Neural progenitor cell (in vitro differentiated cells): Measurements from ENCODE around the gene ANKFY1.

Experiments
- EZH2 ChIP-seq: fragments of 200-600 bp; sonication (generic); IDR thresholded peaks from 2 replicates; pipeline ENCODE4 v1.6.1; 2017; ENCODE audit warnings: antibody characterized with exemption, mild to moderate bottlenecking, moderate library complexity
- EZH2phosphoT487 ChIP-seq: fragments of 200-600 bp; sonication (generic); IDR thresholded peaks from 2 replicates; pipeline ENCODE4 v1.6.1; 2017; ENCODE audit warnings: antibody characterized with exemption
- TF ChIP-seq, protein P1 (sequence below): fragments of 200-600 bp; sonication (generic); IDR thresholded peaks from 2 replicates; pipeline ENCODE4 v1.5.1; 2017; ENCODE audit warnings: antibody characterized with exemption, mild to moderate bottlenecking

DNA sequence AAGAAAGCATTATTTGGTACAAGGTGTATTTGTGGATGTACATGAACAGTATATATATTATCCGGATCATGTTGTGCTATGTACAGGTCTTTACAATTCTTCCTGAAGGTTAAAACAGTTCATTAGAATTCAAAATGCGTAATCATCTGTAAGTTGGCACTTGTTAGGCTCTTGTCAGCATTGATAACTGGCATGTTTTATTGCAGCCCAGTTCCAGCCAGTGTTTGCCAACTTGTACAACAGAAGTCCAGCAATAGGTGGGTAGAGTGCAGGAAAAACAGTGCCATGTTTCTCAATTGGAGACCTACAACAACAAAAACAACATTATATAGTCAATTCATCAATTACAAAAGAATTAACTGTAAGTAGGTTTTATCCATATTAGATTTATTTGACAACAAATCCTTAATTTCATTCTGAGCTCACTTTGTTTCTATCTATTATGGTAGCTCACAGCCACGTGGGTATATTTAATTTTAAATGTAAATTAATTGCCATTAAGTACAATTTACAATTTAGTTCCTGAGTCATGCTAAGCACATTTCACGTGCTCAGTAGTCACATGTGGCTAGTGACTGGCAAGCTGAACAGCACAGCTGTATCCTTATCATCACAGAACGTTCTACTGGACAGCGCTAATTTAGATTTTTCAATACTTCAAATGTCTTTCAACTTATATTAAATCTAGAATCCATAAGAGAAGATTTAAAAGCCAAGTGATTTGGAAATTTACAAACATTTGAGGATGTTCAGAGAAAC is 8.6 kb upstream of the ANKFY1 start:
- TF ChIP-seq, protein P1, sequence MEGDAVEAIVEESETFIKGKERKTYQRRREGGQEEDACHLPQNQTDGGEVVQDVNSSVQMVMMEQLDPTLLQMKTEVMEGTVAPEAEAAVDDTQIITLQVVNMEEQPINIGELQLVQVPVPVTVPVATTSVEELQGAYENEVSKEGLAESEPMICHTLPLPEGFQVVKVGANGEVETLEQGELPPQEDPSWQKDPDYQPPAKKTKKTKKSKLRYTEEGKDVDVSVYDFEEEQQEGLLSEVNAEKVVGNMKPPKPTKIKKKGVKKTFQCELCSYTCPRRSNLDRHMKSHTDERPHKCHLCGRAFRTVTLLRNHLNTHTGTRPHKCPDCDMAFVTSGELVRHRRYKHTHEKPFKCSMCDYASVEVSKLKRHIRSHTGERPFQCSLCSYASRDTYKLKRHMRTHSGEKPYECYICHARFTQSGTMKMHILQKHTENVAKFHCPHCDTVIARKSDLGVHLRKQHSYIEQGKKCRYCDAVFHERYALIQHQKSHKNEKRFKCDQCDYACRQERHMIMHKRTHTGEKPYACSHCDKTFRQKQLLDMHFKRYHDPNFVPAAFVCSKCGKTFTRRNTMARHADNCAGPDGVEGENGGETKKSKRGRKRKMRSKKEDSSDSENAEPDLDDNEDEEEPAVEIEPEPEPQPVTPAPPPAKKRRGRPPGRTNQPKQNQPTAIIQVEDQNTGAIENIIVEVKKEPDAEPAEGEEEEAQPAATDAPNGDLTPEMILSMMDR: no peak
- TF ChIP-seq EZH2phosphoT487 (no peak), EZH2 (no peak)
